Liver (tissue), 9 donors: ENCODE data around the gene SMYD2. TPM values are rescaled to one million over a fixed set of nuclear protein-coding genes. Genes with fewer than 3 reads are reported as not detected.

Source experiments
- DNase-seq: peaks from one replicate; pipeline ENCODE4 v3.0.0-alpha.2; 2017; ENCODE audit warnings: low spot score
- H3K27ac ChIP-seq, 2 donors: one replicate each; pipeline ENCODE4 v1.7.0; 2013; ENCODE audit warnings: inconsistent platforms in 2 of 2, low read length in 2 of 2, control low read depth in 1 of 2, low read depth in 1 of 2, mild to moderate bottlenecking in 1 of 2
- H3K27me3 ChIP-seq, 4 donors: one replicate each; pipeline versions ENCODE4 v1.6.1 to v1.7.0; 2013; ENCODE audit warnings: low read length in 3 of 4, inconsistent platforms in 1 of 4, mild to moderate bottlenecking in 1 of 4, moderate library complexity in 1 of 4; ENCODE audit not compliant: control insufficient read depth in 4 of 4, insufficient read depth in 4 of 4
- H3K36me3 ChIP-seq, 4 donors: one replicate each; pipeline versions ENCODE4 v1.6.1 to v1.7.0; 2013; ENCODE audit warnings: low read length in 3 of 4, mild to moderate bottlenecking in 3 of 4, low read depth in 1 of 4, moderate library complexity in 1 of 4; ENCODE audit not compliant: control insufficient read depth in 4 of 4, insufficient read depth in 3 of 4
- H3K4me1 ChIP-seq, 4 donors: one replicate each; pipeline versions ENCODE4 v1.6.1 to v1.7.0; 2013; ENCODE audit warnings: low read length in 3 of 4, mild to moderate bottlenecking in 3 of 4, moderate library complexity in 1 of 4; ENCODE audit not compliant: control insufficient read depth in 4 of 4, insufficient read depth in 4 of 4
- H3K4me3 ChIP-seq, 3 donors: one replicate each; pipeline versions ENCODE4 v1.6.1 to v1.7.0; 2013; ENCODE audit warnings: low read length in 3 of 3, control low read depth in 1 of 3, low read depth in 1 of 3, mild to moderate bottlenecking in 1 of 3
- H3K9ac ChIP-seq, 2 donors: one replicate each; pipeline ENCODE4 v1.7.0; 2013; ENCODE audit warnings: low read length in 2 of 2, mild to moderate bottlenecking in 2 of 2, moderate library complexity in 2 of 2, control low read depth in 1 of 2, low read depth in 1 of 2
- H3K9me3 ChIP-seq, 4 donors: one replicate each; pipeline versions ENCODE4 v1.6.1 to v1.7.0; 2013; ENCODE audit warnings: low read length in 3 of 4; ENCODE audit not compliant: control insufficient read depth in 4 of 4
- EGR1 ChIP-seq, 2 donors: IDR thresholded peaks; 2 replicates each; pipeline ENCODE4 v1.6.1; 2016 to 2018; ENCODE audit warnings: antibody characterized with exemption in 2 of 2, low read depth in 2 of 2
- FOXA1 ChIP-seq: IDR thresholded peaks from 2 replicates; pipeline ENCODE4 v1.6.1; 2016; ENCODE audit warnings: antibody characterized with exemption
- FOXA2 ChIP-seq: IDR thresholded peaks from 2 replicates; pipeline ENCODE4 v1.6.1; 2016; ENCODE audit warnings: antibody characterized with exemption
- GABPA ChIP-seq, 2 donors: IDR thresholded peaks in 1 of 2; conservative IDR thresholded peaks in 1 of 2; 2 replicates each; pipeline ENCODE4 v1.6.1; 2016; ENCODE audit warnings: antibody characterized with exemption in 2 of 2, mild to moderate bottlenecking in 1 of 2, moderate library complexity in 1 of 2
- HNF4A ChIP-seq, 2 donors: conservative IDR thresholded peaks; 2 replicates each; pipeline ENCODE4 v1.6.1; 2016; ENCODE audit warnings: antibody characterized with exemption in 2 of 2, mild to moderate bottlenecking in 2 of 2
- HNF4G ChIP-seq: IDR thresholded peaks from 2 replicates; pipeline ENCODE4 v1.6.1; 2016; ENCODE audit warnings: antibody characterized with exemption
- JUND ChIP-seq, 2 donors: IDR thresholded peaks; 2 replicates each; pipeline ENCODE4 v1.6.1; 2016; ENCODE audit warnings: antibody characterized with exemption in 2 of 2
- NR2F2 ChIP-seq: IDR thresholded peaks from 2 replicates; pipeline ENCODE4 v1.6.1; 2016; ENCODE audit warnings: antibody characterized with exemption
- RAD21 ChIP-seq, 2 donors: IDR thresholded peaks; 2 replicates each; pipeline ENCODE4 v1.6.1; 2016; ENCODE audit warnings: antibody characterized with exemption in 2 of 2, mild to moderate bottlenecking in 2 of 2
- RXRA ChIP-seq, 2 donors: IDR thresholded peaks; 2 replicates each; pipeline ENCODE4 v1.6.1; 2017 to 2018; ENCODE audit warnings: antibody characterized with exemption in 2 of 2, mild to moderate bottlenecking in 1 of 2
- SP1 ChIP-seq: IDR thresholded peaks from 2 replicates; pipeline ENCODE4 v1.6.1; 2018; ENCODE audit warnings: antibody characterized with exemption, mild to moderate bottlenecking
- TAF1 ChIP-seq: conservative IDR thresholded peaks from 2 replicates; pipeline ENCODE4 v1.6.1; 2016; ENCODE audit warnings: antibody characterized with exemption, mild to moderate bottlenecking
- YY1 ChIP-seq: IDR thresholded peaks from 2 replicates; pipeline ENCODE4 v1.6.1; 2016; ENCODE audit warnings: antibody characterized with exemption, mild to moderate bottlenecking
- WGBS: extraction: QIAGEN DNeasy Blood & Tissue Kit; methylation state at CpG from one replicate; pipeline ENCODE4 v1.1.7; 2013; 5-methylcytosine and 5-hydroxymethylcytosine counted together
- polyA plus RNA-seq, 2 donors: library from polyadenylated mRNA; stranded (reverse) in 1 of 2; unstranded in 1 of 2; fragments of 200-250 nt in 1 of 2; fragments of >200 nt in 1 of 2; fragmentation: Nextera tagmentation in 1 of 2; extraction: Ambion mirVana in 1 of 2; gene quantifications; one replicate each; pipeline versions ENCODE4 v1.2.1 to v1.2.3, GENCODE V29; 2013 to 2015
- total RNA-seq, 2 donors: library from RNA; depleted of rRNA; stranded (reverse); fragments of >200 nt; gene quantifications; one replicate each; pipeline ENCODE4 v1.2.3, GENCODE V29; 2014
- TF ChIP-seq, protein P1 (sequence below): IDR thresholded peaks from 2 replicates; pipeline ENCODE4 v1.6.1; 2016; ENCODE audit warnings: antibody characterized with exemption
- TF ChIP-seq, protein P2 (sequence below): IDR thresholded peaks from 2 replicates; pipeline ENCODE4 v1.6.1; 2016; ENCODE audit warnings: antibody characterized with exemption
- TF ChIP-seq, protein P3 (sequence below): IDR thresholded peaks from 2 replicates; pipeline ENCODE4 v1.6.1; 2016; ENCODE audit warnings: antibody characterized with exemption, mild to moderate bottlenecking
- donor health status: healthy.
- donor health status: healthy.
- donor health status: healthy.
- donor health status: healthy.
- donor health status: healthy.

SMYD2 gene
- total and polyA plus RNA-seq, 4 donors, result 11.9 to 20.2 (median 17.2) TPM

DNA sequence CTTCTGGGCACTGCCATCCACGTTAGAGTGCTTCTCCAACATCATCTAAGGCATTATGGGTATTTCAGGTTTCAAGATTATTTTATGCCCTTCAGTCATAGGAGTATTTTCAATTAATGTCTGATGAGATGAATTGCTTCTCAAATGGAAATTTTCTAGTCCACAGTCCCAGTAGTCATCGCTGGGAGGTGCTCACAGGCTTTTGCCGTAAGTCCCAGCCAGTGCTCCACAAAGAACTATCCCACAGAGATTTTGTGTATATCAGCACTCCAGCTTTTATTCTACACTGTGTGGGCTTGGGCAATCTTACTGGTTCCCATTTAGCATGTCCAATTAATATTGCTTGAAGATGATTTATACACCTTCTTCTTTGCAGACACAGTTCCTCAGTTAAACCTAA is 61.0 kb downstream of the SMYD2 start:
- TF ChIP-seq HNF4G (no peak), SP1 (no peak), EGR1 (IDR thresholded peaks at IDR 0.05; ENCODE audit: low read depth in 2 of 2) (no peak), TAF1 (no peak), NR2F2 (no peak), GABPA (IDR thresholded peaks at IDR 0.05 in 1 of 2, conservative IDR thresholded peaks at IDR 0.05 in 1 of 2) (no peak), HNF4A (conservative IDR thresholded peaks at IDR 0.05) (no peak), YY1 (no peak), FOXA1 (no peak), RAD21 (IDR thresholded peaks at IDR 0.05) (no peak), FOXA2 (no peak), RXRA (IDR thresholded peaks at IDR 0.05) (no peak)
- TF ChIP-seq, protein P1, sequence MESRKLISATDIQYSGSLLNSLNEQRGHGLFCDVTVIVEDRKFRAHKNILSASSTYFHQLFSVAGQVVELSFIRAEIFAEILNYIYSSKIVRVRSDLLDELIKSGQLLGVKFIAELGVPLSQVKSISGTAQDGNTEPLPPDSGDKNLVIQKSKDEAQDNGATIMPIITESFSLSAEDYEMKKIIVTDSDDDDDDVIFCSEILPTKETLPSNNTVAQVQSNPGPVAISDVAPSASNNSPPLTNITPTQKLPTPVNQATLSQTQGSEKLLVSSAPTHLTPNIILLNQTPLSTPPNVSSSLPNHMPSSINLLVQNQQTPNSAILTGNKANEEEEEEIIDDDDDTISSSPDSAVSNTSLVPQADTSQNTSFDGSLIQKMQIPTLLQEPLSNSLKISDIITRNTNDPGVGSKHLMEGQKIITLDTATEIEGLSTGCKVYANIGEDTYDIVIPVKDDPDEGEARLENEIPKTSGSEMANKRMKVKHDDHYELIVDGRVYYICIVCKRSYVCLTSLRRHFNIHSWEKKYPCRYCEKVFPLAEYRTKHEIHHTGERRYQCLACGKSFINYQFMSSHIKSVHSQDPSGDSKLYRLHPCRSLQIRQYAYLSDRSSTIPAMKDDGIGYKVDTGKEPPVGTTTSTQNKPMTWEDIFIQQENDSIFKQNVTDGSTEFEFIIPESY, result no peak
- TF ChIP-seq, protein P2, sequence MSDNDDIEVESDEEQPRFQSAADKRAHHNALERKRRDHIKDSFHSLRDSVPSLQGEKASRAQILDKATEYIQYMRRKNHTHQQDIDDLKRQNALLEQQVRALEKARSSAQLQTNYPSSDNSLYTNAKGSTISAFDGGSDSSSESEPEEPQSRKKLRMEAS, result no peak
- TF ChIP-seq, protein P3, sequence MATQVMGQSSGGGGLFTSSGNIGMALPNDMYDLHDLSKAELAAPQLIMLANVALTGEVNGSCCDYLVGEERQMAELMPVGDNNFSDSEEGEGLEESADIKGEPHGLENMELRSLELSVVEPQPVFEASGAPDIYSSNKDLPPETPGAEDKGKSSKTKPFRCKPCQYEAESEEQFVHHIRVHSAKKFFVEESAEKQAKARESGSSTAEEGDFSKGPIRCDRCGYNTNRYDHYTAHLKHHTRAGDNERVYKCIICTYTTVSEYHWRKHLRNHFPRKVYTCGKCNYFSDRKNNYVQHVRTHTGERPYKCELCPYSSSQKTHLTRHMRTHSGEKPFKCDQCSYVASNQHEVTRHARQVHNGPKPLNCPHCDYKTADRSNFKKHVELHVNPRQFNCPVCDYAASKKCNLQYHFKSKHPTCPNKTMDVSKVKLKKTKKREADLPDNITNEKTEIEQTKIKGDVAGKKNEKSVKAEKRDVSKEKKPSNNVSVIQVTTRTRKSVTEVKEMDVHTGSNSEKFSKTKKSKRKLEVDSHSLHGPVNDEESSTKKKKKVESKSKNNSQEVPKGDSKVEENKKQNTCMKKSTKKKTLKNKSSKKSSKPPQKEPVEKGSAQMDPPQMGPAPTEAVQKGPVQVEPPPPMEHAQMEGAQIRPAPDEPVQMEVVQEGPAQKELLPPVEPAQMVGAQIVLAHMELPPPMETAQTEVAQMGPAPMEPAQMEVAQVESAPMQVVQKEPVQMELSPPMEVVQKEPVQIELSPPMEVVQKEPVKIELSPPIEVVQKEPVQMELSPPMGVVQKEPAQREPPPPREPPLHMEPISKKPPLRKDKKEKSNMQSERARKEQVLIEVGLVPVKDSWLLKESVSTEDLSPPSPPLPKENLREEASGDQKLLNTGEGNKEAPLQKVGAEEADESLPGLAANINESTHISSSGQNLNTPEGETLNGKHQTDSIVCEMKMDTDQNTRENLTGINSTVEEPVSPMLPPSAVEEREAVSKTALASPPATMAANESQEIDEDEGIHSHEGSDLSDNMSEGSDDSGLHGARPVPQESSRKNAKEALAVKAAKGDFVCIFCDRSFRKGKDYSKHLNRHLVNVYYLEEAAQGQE, result no peak
- no peak for DNase-seq
- no peaks in the 10 kb centered on the region for H3K4me1 ChIP-seq
- no peak overlapping the region for H3K27ac ChIP-seq
- no peaks in the 10 kb centered on the region for H3K9me3 ChIP-seq
- no peaks in the 10 kb centered on the region for H3K27me3 ChIP-seq
- no peak overlapping the region for H3K9ac ChIP-seq
- H3K36me3 ChIP-seq, result peaks cover 0 to 7% (median 0%) of the 10 kb centered on the region in 4 donors
- no peak overlapping the region for H3K4me3 ChIP-seq
- 89% methylated on average over 3 of the region's 3 CpGs for whole genome bisulfite sequencing

DNA sequence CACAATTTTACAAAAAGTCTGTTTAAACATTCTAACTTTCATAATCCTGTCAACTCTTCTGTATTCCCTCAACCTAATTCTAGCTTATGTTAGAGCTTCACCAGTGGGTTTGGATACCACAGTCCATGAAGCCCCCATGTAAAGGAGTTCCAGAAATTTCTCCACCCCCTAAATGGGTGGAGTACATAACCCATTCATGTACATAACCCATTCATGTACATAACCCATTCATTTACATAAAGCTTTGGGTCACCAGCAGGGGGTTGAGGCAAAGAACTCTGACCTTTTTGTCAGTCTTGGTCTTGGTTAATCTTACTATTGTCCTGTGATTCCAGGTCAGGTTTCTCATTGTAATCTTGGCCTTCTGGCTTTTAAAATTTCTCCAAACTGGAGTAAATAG is 61.6 kb downstream of the SMYD2 start:
- TF ChIP-seq NR2F2 (no peak), TAF1 (no peak), FOXA1 (no peak), JUND (IDR thresholded peaks at IDR 0.05) (no peak), YY1 (no peak), EGR1 (IDR thresholded peaks at IDR 0.05; ENCODE audit: low read depth in 2 of 2) (no peak), HNF4G (no peak), HNF4A (conservative IDR thresholded peaks at IDR 0.05) (no peak), SP1 (no peak), FOXA2 (no peak), RAD21 (IDR thresholded peaks at IDR 0.05) (no peak), GABPA (IDR thresholded peaks at IDR 0.05 in 1 of 2, conservative IDR thresholded peaks at IDR 0.05 in 1 of 2) (no peak)
- TF ChIP-seq, protein P3, result no peak
- TF ChIP-seq, protein P1, result no peak
- Histone ChIP-seq H3K4me1 (no peaks in the 10 kb centered on the region), H3K27me3 (no peaks in the 10 kb centered on the region), H3K4me3 (no peak overlapping the region), H3K9me3 (no peaks in the 10 kb centered on the region), H3K9ac (no peak overlapping the region), H3K27ac (no peak overlapping the region), H3K36me3 (peaks cover 0 to 7% (median 0%) of the 10 kb centered on the region in 4 donors)
- no peak for DNase-seq
